ENCODE data around the gene SLMAP.
"Not testable (repeated sequence)": the region's sequence is repeated elsewhere in the genome, so short reads cannot be mapped to it uniquely, and the experiment has no call there.

Gene SLMAP

DNA sequence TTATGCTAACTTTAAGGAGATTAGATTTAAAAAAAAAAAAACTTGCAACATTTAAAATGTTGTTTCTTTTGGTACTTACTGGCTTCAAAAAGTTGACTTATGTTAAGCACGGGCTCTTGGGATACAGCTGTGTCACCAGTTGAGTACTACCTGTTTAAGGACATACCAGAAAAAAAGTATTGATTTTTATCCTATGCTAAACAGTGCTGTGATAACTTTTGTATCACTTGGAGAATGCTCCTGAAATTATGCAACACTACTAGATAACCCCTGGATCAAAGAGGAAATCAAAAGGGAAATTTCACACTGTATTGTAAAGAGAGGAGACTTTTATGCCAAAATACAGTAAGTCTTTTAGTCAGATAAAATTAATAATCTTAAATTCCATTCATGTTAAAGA lies 77.7 kb downstream of the SLMAP start:
- no peak for DNase-seq

DNA sequence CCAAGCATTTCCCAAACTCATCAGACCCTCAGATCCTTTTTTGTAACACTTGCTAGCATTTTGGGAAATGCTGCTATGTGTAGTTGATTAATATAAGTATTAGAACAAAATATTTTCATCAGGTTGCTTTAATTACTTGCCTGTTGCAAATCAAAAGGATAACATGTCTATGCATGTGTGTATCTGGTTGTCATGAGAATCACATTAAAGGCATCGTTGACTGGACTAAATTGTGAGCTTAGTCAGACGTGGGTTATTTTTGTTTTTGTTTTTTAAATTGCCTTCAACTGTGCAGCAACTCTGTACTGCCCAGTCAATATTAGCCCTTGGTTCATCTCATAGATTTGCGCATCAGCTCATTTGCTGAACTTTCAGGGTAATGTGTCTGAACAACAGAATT lies 81.6 kb downstream of the SLMAP start:
- DNase-seq = no peak

DNA sequence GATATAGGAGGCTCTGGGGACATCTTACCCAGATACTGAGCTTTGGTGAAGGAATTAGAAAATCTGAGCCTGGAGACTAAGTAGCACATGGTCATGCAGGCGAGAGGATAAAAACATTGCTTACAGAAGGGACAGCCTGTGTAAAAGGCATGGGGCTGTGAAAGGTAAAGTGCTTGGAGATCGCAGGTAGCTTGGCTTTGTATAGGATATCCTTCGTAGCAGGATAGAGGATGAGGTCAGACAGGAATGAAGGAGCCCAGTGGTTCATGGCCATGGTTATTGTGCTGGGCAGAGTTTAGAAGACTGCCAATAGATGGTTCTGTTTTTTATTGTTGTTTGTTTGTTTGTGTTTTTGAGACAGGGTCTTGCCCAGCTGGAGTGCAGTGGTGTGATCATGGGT lies 82.5 kb downstream of the SLMAP start:
- no peak for DNase-seq

DNA sequence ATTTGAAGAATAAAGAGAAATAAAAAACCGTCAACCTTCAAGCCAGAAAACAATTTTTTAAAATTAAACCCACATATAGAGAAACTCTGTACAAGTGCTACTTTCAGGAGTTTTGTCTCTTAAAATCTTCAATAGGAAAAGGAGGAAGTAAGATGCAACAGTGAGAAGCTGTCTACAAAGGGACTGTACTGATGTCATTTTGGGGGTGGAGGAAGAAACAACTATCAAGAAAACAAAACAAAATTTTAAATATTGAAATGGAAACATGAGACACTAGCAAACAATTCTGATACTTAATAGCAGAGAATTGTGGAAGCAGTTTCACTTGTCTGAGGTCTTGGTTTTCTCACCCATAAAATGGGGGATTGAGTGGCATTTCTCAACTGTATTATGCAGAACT lies 84.4 kb downstream of the SLMAP start:
- DNase-seq = no peak

DNA sequence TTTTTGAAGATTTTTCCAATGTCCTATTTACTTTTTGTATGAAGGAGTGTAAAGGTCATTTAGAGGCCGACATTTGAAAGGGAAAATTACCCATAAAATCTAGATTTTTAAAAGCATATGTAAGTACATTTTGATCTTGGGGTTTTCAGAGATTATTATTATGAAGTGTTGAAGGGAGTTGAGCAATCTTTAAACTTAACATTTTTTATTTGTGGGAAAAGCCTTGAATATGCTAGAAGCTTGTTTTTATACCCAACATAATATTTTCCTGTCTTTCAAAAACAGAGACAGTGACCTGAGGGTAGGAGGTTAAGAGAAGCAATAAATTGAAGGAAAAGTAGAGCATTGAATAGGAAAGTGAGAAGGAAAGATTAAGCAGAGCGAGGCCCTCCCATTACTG lies 85.7 kb downstream of the SLMAP start:
- DNase-seq = no peak

DNA sequence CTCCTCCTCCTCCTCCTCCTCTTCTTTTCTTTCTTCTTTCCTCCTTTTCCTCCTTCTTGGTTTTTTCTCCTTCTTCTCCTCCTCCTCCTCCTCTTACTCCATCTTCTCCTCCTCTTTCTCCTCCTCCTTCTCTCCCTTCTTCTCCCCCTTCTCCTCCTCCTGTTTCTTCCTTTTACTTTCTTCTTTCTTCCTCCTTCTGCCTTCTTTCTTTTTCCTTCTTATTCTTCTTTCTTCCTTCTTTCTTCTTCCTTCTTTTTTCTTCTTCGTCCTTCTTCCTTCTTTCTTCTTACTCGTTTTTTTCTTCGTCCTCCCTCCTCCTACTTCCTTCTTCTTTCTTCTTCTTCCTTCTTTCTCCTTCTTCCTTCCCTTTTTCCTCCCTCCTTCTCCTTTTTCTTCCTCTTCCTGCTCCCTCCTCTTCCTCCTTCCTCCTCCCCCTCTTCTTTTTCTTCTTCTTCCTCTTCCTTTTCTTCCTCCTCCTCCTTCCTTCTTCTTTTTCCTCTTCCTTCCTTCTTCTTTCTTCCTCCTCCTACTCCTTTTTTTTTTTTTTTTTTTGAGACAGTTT lies 92.1 kb downstream of the SLMAP start:
- DNase-seq = no peak

DNA sequence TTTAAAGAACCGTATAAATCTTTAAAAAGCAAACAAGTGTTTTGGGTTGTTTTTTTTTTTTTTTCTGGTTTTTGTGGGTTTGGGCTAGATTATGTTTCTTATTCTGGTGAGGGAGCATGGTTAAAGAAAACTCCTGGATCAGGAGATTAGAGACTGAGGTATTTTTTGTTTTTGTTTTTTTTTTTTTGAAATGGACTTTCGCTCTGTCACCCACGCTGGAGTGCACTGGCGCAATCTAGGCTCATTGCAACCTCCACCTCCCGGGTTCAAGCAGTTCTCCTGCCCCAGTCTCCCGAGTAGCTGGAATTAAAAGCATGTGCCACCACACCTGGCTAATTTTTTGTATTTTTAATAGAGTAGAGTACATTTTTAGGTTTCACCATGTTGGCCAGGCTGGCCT lies 95.2 kb downstream of the SLMAP start:
- no peak for DNase-seq

DNA sequence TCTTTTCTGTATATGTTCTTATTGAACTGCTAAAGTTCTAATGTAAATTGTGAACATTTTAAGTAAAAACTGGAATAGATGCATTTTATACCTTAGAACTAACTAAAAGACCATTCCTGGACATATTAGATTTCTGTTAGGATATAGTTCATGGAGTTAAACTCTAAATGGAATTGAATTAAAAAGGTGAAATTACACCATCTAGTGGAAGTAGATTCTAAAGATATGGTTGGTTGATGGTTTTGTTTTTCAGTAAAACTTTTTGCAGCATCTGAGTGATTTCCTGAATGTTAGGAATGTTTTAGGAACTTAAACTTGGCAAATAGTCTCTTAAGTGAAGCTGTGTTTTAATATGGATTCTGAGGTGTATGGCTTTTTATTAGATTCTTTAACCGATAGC lies 96.8 kb downstream of the SLMAP start:
- DNase-seq = no peak

DNA sequence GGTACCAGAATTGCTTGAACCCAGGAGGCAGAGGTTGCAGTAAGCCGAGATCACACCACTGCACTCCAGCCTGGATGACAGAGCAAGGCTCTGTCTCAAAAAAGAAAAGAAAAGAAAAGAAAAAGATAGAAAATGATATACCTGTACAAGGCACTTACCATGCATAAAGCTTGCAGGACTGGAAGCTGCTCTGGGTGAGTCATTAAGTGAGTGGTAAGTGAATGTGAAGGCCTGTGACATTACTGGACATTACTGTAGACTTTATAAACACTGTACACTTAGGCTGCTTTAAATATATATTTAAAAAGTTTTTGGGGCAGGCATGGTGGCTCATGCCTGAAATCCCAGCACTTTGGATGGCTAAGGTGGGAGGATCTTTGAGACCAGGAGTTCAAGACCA lies 99.2 kb downstream of the SLMAP start:
- DNase-seq = no peak

DNA sequence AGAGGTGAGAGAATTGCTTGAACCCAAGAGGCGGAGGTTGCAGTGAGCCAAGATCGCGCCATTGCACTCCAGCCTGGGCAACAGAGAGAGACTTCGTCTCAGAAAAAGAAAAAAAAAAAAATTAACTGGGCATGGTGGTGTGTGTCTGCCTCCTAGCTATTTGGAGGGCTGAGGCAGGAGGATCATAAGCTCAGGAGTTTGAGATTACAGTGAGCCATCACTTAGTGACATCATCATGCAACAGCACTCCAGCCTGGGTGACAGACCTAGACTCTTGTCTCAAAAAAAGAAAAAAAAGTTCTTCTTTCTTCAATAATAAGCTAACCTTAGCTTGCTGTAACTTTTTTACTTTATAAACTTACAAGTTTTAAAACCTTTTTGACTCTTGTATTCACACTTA lies 99.8 kb downstream of the SLMAP start:
- no peak for DNase-seq

DNA sequence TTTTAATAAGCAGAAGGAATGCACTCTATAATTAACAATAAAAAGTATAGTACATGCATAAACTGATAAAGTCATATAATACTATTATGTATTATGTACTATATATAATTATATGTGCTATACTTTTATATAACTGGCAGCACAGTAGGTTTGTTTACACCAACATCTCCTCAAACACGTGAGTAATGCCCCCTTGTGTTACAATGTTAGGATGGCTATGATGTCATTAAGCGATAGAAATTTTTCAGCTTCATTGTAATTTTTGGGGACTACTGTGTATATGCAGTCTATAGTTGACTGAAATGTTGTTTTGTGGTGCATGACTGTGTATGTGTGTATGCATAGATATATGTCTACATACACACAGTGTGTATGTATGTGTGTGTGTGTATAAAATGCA lies 100.6 kb downstream of the SLMAP start:
- peak; percentile 8 for DNase-seq

DNA sequence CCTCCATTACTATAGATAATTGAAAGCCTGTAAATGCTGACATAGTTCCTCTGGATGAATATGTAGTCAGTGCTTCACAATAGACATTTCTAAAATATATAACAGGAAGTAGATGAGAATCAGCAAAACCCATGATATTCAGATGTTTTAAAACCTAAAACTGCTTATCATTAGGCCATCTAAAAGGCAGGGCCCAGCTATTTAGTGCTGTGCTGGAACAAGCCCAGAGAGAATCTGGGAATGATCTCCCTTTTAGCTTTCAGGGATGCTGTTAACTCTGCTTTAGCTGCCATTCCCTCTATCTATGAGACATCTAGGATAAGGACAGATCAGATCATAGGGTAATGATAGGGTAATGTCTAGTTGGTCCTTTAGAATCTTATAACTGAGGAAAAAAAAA lies 106.8 kb downstream of the SLMAP start:
- no peak for DNase-seq

DNA sequence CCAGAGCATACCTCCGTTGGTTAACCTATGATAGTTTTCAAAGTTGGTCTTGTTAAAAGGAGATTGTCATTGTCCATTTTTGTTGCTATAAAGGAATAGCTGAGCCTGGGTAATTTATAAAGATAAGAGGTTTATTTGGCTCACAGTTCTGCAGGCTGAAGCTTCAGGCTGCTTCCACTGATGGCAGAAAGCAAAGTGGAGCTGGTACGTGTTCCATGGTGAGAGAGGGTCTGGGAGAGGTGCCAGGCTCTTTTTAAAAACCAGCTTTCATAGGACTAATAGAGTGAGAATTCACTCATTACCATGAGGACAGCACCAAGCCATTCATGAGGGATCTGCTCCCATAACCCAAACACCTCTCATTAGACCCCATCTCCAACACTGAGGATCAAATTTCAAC lies 107.3 kb downstream of the SLMAP start:
- no peak for DNase-seq

DNA sequence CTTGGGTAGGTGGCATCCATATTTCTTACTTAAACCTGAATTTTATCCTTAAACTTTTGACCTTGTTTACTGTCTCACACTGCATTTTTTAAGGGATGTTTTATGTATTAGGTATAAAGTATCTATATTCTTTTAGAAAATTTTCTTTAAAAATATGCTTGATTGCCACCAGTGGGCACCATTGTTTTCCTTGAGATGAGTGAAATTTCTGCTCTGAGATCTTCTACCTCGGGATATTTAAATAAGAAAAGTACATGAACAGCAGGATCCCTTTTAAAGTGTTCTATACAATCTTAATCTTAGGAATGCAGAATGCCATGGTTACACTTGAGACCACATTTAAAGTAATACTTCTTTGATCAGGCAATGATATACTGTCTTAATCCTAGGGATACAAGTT lies 108.7 kb downstream of the SLMAP start:
- DNase-seq = no peak

DNA sequence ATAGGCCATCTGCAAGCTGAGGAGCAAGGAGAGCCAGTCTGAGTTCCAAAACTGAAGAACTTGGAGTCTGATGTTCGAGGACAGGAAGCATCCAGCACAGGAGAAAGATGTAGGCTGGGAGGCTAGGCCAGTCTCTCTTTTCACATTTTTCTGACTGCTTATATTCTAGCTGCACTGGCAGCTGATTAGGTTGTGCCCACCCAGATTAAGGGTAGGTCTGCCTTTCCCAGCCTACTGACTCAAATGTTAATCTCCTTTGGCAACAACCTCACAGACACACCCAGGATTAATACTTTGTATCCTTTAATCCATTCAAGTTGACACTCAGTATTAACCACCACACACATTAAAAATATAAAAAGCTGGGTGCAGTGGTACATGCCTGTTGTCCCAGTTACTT lies 113.0 kb downstream of the SLMAP start:
- not testable (repeated sequence) for DNase-seq

DNA sequence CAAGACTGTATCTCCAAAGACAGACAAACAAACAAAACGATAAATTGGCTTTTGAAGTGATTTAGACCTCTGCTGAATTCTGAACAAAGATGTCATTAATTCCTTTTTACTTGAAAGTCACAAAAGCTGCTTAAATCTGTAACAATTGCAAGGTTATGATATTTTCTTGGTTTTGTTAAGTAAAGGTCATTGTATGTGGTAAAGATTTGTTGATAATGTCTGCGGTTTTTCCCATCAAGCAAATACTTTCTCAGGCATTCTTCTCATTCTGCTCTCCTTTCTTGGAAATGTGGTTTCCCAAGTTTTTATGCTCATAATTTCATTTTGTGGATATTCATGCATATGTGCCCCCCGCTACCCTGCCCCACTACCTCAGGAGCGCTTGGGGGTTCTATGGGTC lies 116.5 kb downstream of the SLMAP start:
- DNase-seq = no peak

DNA sequence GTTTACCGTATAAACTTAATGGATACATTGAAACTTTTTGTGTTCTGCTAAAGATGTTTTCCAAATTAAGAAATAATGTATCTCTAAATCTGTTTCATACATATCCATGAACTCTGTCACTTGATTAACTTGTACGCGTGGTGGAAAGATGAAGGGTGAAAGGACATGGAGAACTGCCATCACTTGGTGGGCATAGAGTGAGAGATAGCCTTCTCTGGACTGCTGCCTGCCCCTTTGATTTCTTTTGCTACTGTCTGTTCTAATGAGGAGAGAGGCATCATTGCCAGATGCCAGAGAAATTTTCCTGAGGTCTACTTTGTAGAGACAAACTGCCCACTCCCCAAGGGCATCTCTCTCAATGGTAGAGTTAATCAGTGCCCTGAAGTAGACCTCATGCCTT lies 120.5 kb downstream of the SLMAP start:
- DNase-seq = no peak

DNA sequence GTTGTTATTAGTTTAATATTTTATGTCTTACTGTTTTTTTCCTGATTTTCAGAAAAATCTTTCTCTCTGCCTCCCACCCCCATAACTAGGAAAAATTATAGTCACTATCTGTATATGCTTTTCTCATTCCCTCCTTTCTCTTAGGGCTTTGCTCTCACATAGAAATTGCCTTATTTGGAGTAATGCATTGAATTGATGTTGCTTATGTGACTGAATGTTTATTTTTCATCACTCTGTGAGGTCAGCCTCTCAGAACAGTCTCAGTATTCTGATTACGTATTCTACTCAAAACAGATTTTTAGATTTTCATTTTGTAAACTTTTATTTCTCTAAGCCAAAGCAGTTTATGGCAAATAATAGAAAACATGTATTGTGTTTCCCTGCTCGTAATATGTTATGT lies 121.0 kb downstream of the SLMAP start:
- DNase-seq = no peak

DNA sequence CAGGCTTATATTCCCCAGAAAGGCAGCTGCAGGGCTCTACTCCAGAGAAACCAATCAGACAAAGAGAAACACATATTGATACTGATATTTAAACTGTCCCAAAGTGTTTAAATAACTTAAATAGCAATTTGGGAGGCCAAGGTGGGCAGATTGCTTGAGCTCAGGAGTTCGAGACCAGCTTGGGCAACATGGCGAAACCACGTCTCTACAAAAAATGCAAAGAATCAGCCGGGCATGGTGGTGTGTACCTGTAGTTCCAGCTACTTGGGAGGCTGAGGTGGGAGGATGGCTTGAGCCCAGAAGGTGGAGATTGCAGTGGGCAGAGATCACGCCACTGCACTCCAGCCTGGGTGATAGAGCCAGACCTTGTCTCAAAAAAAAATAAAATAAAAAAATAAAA lies 128.3 kb downstream of the SLMAP start:
- DNase-seq = not testable (repeated sequence)

DNA sequence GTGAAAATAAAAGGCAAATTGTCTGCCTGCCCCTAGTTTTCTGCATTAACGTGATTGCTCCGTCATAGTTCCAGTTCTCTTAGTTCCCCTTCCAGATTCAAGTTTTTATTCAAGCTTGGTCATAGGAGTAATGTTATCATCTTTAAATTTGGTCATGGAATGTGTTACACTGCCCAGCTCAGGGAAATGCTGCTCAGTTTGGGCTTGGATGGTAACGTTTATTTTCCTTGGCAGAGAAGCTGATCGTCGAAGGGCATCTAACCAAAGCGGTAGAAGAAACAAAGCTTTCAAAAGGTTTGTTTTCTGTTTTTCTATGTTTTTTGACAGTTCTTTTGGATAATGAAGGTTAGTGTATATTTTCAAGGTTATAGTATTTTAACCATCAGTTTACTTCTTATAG lies 133.7 kb downstream of the SLMAP start:
- DNase-seq = no peak

DNA sequence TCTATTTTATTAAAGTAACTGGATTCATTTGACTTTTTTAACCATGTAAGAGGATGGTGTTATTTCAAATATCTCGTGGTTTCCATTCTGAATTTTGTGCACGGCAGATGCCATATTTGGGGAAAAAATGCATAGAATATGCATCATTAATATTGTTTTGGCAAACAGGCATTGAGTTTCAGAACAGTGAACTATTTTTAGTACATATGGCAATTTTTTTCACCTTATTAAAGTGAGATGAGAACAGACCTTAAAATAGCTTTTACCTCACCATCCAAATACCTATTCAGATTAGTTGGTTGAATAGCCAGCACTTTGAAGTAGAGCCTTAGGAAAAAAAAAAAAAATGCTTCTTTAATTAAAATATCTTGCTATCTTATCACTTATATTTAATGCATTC lies 134.8 kb downstream of the SLMAP start:
- no peak for DNase-seq

DNA sequence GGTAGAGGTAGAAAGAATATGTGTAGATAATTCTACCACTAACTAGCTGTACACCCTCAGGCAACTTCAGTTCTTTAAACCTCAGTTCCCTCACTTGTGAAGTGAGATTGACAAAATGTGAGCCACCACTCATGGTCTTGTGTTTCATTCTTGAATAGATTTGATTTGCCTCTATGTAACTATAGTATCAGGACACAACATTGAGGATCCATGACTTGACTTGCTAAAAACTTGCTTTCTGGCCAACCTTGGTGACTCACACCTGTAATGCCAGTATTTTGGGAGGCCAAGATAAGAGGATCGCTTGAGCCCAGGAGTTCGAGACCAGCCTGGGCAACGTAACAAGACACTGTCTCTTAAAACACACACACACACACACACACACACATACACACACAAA lies 136.3 kb downstream of the SLMAP start:
- no peak for DNase-seq

DNA sequence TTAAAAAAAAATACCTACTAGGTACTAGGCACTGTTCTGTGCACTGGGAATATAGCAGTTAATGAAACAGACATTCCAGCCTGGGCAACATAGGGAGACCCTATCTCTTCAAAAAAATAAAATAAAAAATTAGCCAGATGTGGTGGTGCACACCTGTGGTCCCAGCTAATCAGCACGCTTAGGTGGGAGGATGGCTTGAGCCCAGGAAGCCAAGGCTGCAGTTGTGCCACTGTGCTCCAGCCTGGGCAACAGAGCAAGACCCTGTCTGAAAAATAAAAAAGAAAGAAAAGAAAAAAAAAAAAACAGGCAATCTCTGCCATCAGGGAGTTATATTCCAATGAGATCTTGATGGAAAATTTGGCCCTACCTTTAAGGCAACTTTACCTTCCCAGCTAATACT lies 137.0 kb downstream of the SLMAP start:
- DNase-seq = no peak

DNA sequence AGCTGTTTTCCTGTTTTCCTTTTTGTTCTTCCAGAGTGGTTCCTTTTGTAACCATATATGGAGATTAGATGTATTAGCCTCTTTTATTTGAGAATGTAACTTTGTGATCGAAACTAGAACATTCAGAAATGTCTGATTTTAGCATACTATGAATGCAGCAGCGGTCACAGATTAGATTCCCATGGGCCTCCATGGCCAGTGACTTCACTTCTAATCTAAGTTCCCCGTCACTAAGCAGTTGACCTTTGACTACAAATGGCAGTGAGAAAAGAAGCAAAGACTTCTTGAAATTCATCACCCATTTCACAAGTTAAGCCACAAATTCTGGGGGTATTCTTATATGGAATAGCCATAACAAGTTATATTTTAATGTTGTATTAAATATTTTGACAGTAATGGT lies 137.6 kb downstream of the SLMAP start:
- no peak for DNase-seq

DNA sequence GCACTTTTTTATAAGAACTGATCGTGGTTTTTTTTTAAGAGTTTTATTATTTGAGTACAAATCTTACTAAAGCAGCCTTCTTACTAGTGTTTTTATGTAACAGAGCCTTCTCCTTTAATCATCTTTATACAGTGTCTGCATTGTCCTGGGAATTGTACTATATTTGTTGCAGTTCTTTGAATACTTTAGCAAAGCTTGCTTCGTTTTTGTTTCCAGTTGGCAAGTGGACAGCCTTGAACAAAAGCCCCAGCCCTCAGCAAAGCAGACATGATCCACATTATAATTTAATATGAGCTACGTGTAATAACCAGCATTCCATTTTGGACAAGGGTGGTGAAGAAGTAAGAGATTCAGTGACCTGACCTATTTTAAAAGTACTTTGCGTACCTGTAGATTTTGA lies 139.9 kb downstream of the SLMAP start:
- DNase-seq = no peak

DNA sequence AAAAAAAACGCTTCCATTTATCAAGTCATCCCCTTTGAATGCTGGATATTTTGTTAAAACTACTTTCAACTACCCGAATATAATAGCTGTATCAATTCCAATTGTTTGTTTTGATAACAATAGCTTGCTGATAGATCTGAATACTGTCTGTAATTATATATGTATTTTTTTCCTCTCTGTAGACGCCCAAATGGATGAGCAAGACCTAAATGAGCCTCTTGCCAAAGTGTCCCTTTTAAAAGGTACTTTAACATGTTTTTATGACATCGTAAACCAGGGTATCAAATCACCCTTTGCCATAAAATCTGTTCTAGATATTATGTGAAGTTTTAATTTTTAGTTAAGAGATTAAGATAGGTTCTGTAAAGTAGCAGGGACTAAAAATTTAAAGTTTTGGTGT lies 140.6 kb downstream of the SLMAP start:
- DNase-seq = no peak

All from activated CD4-positive, alpha-beta T cell treated with anti-CD3 and anti-CD28 coated beads, Interleukin-10, Interleukin-2, amounts not matched to agents 100 ng/mL and 50 ng/mL, durations not matched to agents 16 hours and 8 hours (primary cell).